ENCODE results near the gene EYS.

Gene EYS

DNA sequence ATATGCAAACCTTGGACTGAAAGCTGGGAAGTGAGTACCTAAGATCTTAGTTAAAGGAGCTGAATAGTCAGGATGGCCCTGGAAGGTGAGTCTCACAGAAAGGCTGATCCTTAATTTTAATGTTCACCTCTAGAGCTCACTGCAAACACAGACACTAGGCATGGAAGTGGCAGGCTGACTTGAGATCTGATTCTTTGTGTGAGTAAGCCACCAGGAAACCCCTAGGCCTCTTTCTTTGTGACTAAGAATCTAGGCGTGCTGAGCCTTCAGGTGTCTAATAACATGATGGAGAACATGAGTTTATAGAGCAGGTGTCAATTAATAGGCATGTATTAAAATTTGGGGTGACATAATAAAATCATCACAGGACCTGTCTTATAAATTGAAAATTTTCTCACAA is 642.2 kb downstream of the EYS start:
- Histone ChIP-seq H3K9ac (no peak overlapping the region), H3K79me2 (ENCODE audit: insufficient read depth, low read depth) (no peaks in the 10 kb centered on the region), H3K27ac (no peak overlapping the region), H3K27me3 (ENCODE audit: insufficient read depth, low read depth) (no peaks in the 10 kb centered on the region), H3K4me3 (IDR thresholded peaks at IDR 0.05; ENCODE audit: insufficient read depth, low read depth, low read length) (no peak overlapping the region), H2AFZ (ENCODE audit: low read depth) (no peak overlapping the region), H3K36me3 (ENCODE audit: insufficient read depth) (no peaks in the 10 kb centered on the region), H3K4me2 (no peak overlapping the region), H4K20me1 (ENCODE audit: insufficient read depth) (no peaks in the 10 kb centered on the region), H3K4me1 (ENCODE audit: low read depth, poor library complexity, severe bottlenecking) (no peaks in the 10 kb centered on the region)
- TF ChIP-seq, protein P1, sequence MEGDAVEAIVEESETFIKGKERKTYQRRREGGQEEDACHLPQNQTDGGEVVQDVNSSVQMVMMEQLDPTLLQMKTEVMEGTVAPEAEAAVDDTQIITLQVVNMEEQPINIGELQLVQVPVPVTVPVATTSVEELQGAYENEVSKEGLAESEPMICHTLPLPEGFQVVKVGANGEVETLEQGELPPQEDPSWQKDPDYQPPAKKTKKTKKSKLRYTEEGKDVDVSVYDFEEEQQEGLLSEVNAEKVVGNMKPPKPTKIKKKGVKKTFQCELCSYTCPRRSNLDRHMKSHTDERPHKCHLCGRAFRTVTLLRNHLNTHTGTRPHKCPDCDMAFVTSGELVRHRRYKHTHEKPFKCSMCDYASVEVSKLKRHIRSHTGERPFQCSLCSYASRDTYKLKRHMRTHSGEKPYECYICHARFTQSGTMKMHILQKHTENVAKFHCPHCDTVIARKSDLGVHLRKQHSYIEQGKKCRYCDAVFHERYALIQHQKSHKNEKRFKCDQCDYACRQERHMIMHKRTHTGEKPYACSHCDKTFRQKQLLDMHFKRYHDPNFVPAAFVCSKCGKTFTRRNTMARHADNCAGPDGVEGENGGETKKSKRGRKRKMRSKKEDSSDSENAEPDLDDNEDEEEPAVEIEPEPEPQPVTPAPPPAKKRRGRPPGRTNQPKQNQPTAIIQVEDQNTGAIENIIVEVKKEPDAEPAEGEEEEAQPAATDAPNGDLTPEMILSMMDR (conservative IDR thresholded peaks at IDR 0.05; ENCODE audit: low read depth, low read length): no peak

DNA sequence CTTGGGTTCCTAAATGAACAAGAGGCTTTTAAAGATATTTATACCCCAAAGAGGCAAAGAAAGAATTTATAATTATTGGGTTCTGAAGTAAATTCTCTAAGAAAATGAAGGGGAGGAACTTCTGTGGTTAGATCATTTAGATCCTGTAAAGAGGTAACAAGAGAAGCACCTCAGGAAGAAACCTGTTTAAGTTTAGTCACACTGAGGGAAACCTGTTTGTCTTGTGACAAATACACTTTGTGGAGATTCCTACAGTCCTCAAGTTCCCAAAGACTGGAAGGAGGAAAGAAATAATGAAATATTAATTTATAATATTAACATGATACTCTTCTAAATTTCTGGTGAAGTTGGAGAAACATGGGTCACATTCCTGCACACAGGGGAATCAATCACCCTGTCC is 647.5 kb downstream of the EYS start:
- H3K27ac ChIP-seq: no peak overlapping the region
- TF ChIP-seq, protein P1 (conservative IDR thresholded peaks at IDR 0.05; ENCODE audit: low read depth, low read length): no peak
- H3K36me3 ChIP-seq (ENCODE audit: insufficient read depth): no peaks in the 10 kb centered on the region
- H3K27me3 ChIP-seq (ENCODE audit: insufficient read depth, low read depth): no peaks in the 10 kb centered on the region
- no peaks in the 10 kb centered on the region for H3K79me2 ChIP-seq (ENCODE audit: insufficient read depth, low read depth)
- H4K20me1 ChIP-seq (ENCODE audit: insufficient read depth): no peaks in the 10 kb centered on the region
- H3K4me3 ChIP-seq (IDR thresholded peaks at IDR 0.05; ENCODE audit: insufficient read depth, low read depth, low read length): no peak overlapping the region
- H3K4me1 ChIP-seq (ENCODE audit: low read depth, poor library complexity, severe bottlenecking): no peaks in the 10 kb centered on the region
- no peak overlapping the region for H2AFZ ChIP-seq (ENCODE audit: low read depth)
- H3K4me2 ChIP-seq: no peak overlapping the region
- H3K9ac ChIP-seq: no peak overlapping the region

DNA sequence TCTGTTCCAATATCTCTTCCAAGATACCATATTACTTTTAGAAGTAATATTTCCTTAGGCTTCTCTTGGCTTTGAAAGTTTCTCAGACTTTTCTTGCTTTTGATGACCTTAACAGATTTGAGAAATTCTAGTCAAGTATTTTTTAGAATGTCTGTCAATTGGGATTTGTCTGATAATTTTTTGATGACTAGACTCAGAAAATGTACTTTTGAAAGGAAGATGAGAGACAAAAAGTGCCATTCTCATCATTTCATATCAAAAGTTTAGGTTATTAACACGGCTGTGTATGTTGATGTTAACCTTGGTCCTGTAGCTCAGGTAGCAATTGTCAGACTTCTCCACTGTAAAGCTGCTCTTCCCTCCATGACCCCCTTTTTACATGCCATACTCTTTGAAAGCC is 651.5 kb downstream of the EYS start:
- Histone ChIP-seq H3K4me2 (no peak overlapping the region), H3K27ac (no peak overlapping the region), H3K36me3 (ENCODE audit: insufficient read depth) (no peaks in the 10 kb centered on the region), H2AFZ (ENCODE audit: low read depth) (no peak overlapping the region), H3K27me3 (ENCODE audit: insufficient read depth, low read depth) (no peaks in the 10 kb centered on the region), H3K4me1 (ENCODE audit: low read depth, poor library complexity, severe bottlenecking) (no peaks in the 10 kb centered on the region), H3K9ac (no peak overlapping the region), H4K20me1 (ENCODE audit: insufficient read depth) (no peaks in the 10 kb centered on the region), H3K4me3 (IDR thresholded peaks at IDR 0.05; ENCODE audit: insufficient read depth, low read depth, low read length) (no peak overlapping the region), H3K79me2 (ENCODE audit: insufficient read depth, low read depth) (no peaks in the 10 kb centered on the region)
- TF ChIP-seq, protein P1 (conservative IDR thresholded peaks at IDR 0.05; ENCODE audit: low read depth, low read length): no peak

DNA sequence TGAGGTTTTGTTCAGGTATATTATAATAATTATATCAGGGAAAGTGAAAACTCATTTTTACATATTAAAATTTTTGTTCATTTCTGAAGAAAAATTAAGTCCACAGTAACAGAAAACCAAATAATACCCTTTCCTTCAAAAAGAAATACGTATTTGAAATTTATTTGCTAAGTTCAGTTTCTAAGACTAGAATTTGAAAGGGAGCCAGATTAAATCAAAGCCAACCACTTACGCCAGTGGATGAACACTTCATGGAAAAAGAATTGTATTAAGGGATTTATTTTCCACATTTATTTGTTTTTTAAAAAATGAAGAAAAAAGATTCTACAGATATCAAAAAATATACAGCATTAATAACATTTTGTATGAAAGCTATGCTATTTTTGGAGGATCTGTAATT is 654.4 kb downstream of the EYS start:
- no peak overlapping the region for H3K9ac ChIP-seq
- H4K20me1 ChIP-seq (ENCODE audit: insufficient read depth): no peaks in the 10 kb centered on the region
- no peak overlapping the region for H3K4me2 ChIP-seq
- H2AFZ ChIP-seq (ENCODE audit: low read depth): no peak overlapping the region
- no peaks in the 10 kb centered on the region for H3K36me3 ChIP-seq (ENCODE audit: insufficient read depth)
- no peaks in the 10 kb centered on the region for H3K4me1 ChIP-seq (ENCODE audit: low read depth, poor library complexity, severe bottlenecking)
- H3K27me3 ChIP-seq (ENCODE audit: insufficient read depth, low read depth): no peaks in the 10 kb centered on the region
- no peak overlapping the region for H3K27ac ChIP-seq
- H3K79me2 ChIP-seq (ENCODE audit: insufficient read depth, low read depth): no peaks in the 10 kb centered on the region
- H3K4me3 ChIP-seq (IDR thresholded peaks at IDR 0.05; ENCODE audit: insufficient read depth, low read depth, low read length): no peak overlapping the region
- TF ChIP-seq, protein P1 (conservative IDR thresholded peaks at IDR 0.05; ENCODE audit: low read depth, low read length): no peak

DNA sequence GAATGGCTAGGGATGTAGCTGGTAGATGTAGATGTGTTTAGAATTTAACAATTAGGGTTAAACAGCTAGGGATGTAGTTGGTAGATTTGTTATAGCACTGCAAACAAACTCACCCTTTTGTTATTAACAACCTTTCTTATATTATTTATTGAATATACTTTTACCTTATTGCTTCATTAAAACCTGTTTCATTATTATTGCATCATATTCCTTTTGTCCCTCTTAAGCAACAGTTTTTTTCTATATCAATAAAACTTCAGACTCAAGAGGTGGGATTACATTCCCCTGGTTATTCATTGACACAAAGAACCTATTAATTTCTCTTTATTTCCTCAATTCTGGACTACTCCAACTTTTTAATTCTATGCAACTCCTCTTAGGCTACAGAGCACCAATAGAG is 661.2 kb downstream of the EYS start:
- H3K9ac ChIP-seq: no peak overlapping the region
- no peaks in the 10 kb centered on the region for H4K20me1 ChIP-seq (ENCODE audit: insufficient read depth)
- H3K4me2 ChIP-seq: no peak overlapping the region
- no peak overlapping the region for H3K27ac ChIP-seq
- no peaks in the 10 kb centered on the region for H3K79me2 ChIP-seq (ENCODE audit: insufficient read depth, low read depth)
- no peaks in the 10 kb centered on the region for H3K27me3 ChIP-seq (ENCODE audit: insufficient read depth, low read depth)
- H3K4me1 ChIP-seq (ENCODE audit: low read depth, poor library complexity, severe bottlenecking): no peaks in the 10 kb centered on the region
- H3K36me3 ChIP-seq (ENCODE audit: insufficient read depth): no peaks in the 10 kb centered on the region
- TF ChIP-seq, protein P1 (conservative IDR thresholded peaks at IDR 0.05; ENCODE audit: low read depth, low read length): no peak
- no peak overlapping the region for H2AFZ ChIP-seq (ENCODE audit: low read depth)
- no peak overlapping the region for H3K4me3 ChIP-seq (IDR thresholded peaks at IDR 0.05; ENCODE audit: insufficient read depth, low read depth, low read length)
